HEK293T (cell line): ENCODE data around the gene NHSL1.

Source experiments
- CTCF ChIA-PET: fragments of 350-600 bp; formaldehyde crosslinking; extraction: SDS; loops from one replicate; lab custom pipeline; 2021; ENCODE audit warnings: antibody characterized with exemption, inconsistent platforms; lab: Yijun Ruan, JAX
- POLR2A ChIA-PET: fragments of 350-600 bp; formaldehyde crosslinking; extraction: SDS; loops from one replicate; lab custom pipeline; 2020; ENCODE audit warnings: antibody characterized with exemption, inconsistent platforms; lab: Yijun Ruan, JAX
- DNase-seq: peaks from one replicate; pipeline ENCODE4 v3.0.0; 2012; ENCODE audit warnings: mixed read lengths; ENCODE audit errors: extremely low spot score
- ARNT ChIP-seq: fragments of 450-650 bp; IDR thresholded peaks from 2 replicates; pipeline ENCODE4 v1.6.1; 2017; ENCODE audit warnings: mild to moderate bottlenecking
- BHLHE40 ChIP-seq: fragments of 450-650 bp; IDR thresholded peaks from 2 replicates; pipeline ENCODE4 v1.6.1; 2016; ENCODE audit warnings: mild to moderate bottlenecking, moderate library complexity, borderline replicate concordance
- CTBP1 ChIP-seq: fragments of 450-650 bp; IDR thresholded peaks from 2 replicates; pipeline ENCODE4 v1.6.1; 2016; ENCODE audit warnings: borderline replicate concordance
- ELF4 ChIP-seq: fragments of 450-650 bp; IDR thresholded peaks from 2 replicates; pipeline ENCODE4 v1.6.1; 2017; ENCODE audit warnings: antibody characterized with exemption
- FOXA1 ChIP-seq: fragments of 450-650 bp; IDR thresholded peaks from 2 replicates; pipeline ENCODE4 v1.6.1; 2016; ENCODE audit warnings: mild to moderate bottlenecking
- FOXK2 ChIP-seq: fragments of 450-650 bp; IDR thresholded peaks from 2 replicates; pipeline ENCODE4 v1.6.1; 2016; ENCODE audit warnings: mild to moderate bottlenecking
- FOXM1 ChIP-seq: fragments of 450-650 bp; IDR thresholded peaks from 2 replicates; pipeline ENCODE4 v1.6.1; 2017; ENCODE audit warnings: mild to moderate bottlenecking, borderline replicate concordance
- HDGF ChIP-seq: fragments of 450-650 bp; IDR thresholded peaks from 2 replicates; pipeline ENCODE4 v1.6.1; 2017; ENCODE audit warnings: antibody characterized with exemption, borderline replicate concordance
- L3MBTL2 ChIP-seq: fragments of 450-650 bp; conservative IDR thresholded peaks from 2 replicates; pipeline ENCODE4 v1.6.1; 2016; ENCODE audit warnings: mild to moderate bottlenecking
- LEF1 ChIP-seq: fragments of 450-650 bp; IDR thresholded peaks from 2 replicates; pipeline ENCODE4 v1.6.1; 2017; ENCODE audit warnings: mild to moderate bottlenecking, borderline replicate concordance
- NFRKB ChIP-seq: fragments of 450-650 bp; IDR thresholded peaks from 2 replicates; pipeline ENCODE4 v1.6.1; 2016; ENCODE audit warnings: mild to moderate bottlenecking, moderate library complexity
- SP1 ChIP-seq: fragments of 450-650 bp; IDR thresholded peaks from 2 replicates; pipeline ENCODE4 v1.6.1; 2017
- SUZ12 ChIP-seq: fragments of 450-650 bp; IDR thresholded peaks from 2 replicates; pipeline ENCODE4 v1.6.1; 2016; ENCODE audit warnings: mild to moderate bottlenecking
- TARDBP ChIP-seq: fragments of 450-650 bp; IDR thresholded peaks from 2 replicates; pipeline ENCODE4 v1.6.1; 2016
- ZNF384 ChIP-seq: fragments of 450-650 bp; IDR thresholded peaks from 2 replicates; pipeline ENCODE4 v1.6.1; 2016
- TF ChIP-seq, protein P1 (sequence below): fragments of 450-650 bp; IDR thresholded peaks from 2 replicates; pipeline ENCODE4 v1.6.1; 2016

Gene NHSL1

GRCh38 chr6:138487102-138487604, 12.1 kb downstream of the NHSL1 start:
- ChIA-PET POLR2A (interaction anchor here (0.9 to 1.0 kb wide), 2 partner anchors 11 to 18 kb away, joined by 3 read pairs; no protein-coding TSS in a partner anchor), CTCF (interaction anchor here (0.8 kb wide), 1 partner anchor 8 kb away, joined by 3 read pairs; no protein-coding TSS in a partner anchor)
- TF ChIP-seq NFRKB, result no peak
- no peak for TF ChIP-seq TARDBP
- no peak for TF ChIP-seq ARNT
- no peak for TF ChIP-seq SP1
- TF ChIP-seq ELF4, result no peak
- no peak for TF ChIP-seq BHLHE40
- no peak for TF ChIP-seq SUZ12
- no peak for TF ChIP-seq FOXM1
- TF ChIP-seq FOXK2, result no peak
- TF ChIP-seq ZNF384, result no peak
- no peak for TF ChIP-seq L3MBTL2
- TF ChIP-seq, protein P1, sequence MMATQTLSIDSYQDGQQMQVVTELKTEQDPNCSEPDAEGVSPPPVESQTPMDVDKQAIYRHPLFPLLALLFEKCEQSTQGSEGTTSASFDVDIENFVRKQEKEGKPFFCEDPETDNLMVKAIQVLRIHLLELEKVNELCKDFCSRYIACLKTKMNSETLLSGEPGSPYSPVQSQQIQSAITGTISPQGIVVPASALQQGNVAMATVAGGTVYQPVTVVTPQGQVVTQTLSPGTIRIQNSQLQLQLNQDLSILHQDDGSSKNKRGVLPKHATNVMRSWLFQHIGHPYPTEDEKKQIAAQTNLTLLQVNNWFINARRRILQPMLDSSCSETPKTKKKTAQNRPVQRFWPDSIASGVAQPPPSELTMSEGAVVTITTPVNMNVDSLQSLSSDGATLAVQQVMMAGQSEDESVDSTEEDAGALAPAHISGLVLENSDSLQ, result no peak
- TF ChIP-seq CTBP1, result no peak
- no peak for TF ChIP-seq HDGF
- TF ChIP-seq LEF1, result no peak
- no peak for DNase-seq

- DNase-seq, result no peak
- ChIA-PET CTCF (no interaction called here), POLR2A (interaction anchor here (1.0 kb wide), 1 partner anchor 12 kb away, joined by 3 read pairs; no protein-coding TSS in a partner anchor)
- TF ChIP-seq L3MBTL2, result no peak
- no peak for TF ChIP-seq SP1
- TF ChIP-seq TARDBP, result no peak
- TF ChIP-seq HDGF, result no peak
- no peak for TF ChIP-seq FOXA1
- no peak for TF ChIP-seq ELF4
- no peak for TF ChIP-seq SUZ12
- no peak for TF ChIP-seq FOXM1
Observed at GRCh38 chr6:138486249-138487101, 12.8 kb downstream of the NHSL1 start.

DNA sequence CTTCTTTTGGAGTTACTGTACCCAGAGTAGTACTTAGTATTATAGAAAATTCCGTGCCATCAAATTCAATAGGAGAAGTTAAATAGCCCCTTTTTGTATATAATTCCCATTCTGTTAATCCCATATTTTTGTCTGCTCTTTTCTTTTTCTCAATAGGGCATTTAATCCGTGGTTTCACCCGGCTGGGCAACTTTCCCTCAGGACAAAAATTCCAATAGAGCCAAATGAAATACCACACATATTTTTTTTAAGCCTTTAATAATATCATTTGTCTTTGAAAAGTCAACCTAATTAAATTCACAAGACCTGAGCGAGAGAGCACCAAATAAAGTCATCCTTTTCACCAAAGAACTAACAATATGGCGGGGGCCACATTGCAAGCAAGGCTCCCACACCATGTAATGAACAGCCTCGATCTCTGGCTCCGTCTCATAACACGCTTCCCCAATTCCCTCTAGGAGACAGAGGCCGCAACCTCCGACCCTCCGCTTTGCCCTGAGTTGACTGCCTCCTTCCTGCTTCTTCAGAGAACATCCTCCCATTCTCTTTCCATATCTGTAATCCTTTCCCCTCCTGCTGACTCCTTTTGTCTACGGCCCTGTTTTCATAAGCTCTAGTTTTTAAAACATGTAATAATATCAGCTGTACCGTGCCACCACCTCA, 13.6 kb downstream of the NHSL1 start:
- DNase-seq, result no peak
- ChIA-PET CTCF (no interaction called here), POLR2A (no interaction called here)
- no peak for TF ChIP-seq FOXA1
- TF ChIP-seq, protein P1, result no peak
- TF ChIP-seq NFRKB, result no peak
- TF ChIP-seq ZNF384, result no peak; the same call in 1 of the 2 replicates
- TF ChIP-seq L3MBTL2, result no peak
- no peak for TF ChIP-seq HDGF
- TF ChIP-seq FOXK2, result no peak
- no peak for TF ChIP-seq CTBP1
- TF ChIP-seq SP1, result no peak
- TF ChIP-seq FOXM1, result no peak
- TF ChIP-seq TARDBP, result no peak

DNA sequence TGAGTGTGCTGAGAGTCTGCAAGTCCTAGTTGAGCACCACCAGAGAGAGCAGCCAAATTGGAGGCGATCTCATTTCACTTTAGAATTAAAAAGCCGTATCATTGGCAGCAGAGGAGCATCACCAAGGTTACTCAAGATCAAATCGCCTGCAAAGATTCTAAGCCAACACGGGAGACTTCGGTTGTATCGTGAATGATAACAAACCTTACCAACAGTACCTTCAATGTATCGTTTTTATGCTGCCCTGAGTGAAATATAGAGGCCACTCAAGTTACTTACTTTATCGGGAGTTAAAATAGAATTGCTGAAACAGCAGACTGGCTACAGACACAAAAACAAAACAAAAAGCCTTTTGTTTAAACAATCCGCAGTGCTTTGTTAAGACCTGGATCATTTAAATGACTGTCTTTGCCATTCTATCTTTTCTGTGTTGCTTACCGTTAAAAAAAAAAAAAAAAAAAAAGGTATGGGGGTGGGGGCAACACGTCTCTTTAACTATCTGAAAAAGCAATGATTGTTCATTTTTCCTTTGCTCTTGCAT, 14.2 kb downstream of the NHSL1 start:
- no peak for DNase-seq
- ChIA-PET CTCF (no interaction called here), POLR2A (no interaction called here)
- TF ChIP-seq, protein P1, result 0 out of 2 replicates have a peak, but pooled peaks have one; percentile 5
- TF ChIP-seq FOXM1 (no peak), ZNF384 (peak; percentile 68)

GRCh38 chr6:138484018-138484731, 15.1 kb downstream of the NHSL1 start:
- TF ChIP-seq CTBP1 (no peak), ELF4 (no peak), LEF1 (no peak), SUZ12 (no peak), NFRKB (no peak), FOXM1 (no peak), BHLHE40 (no peak)
- DNase-seq, result no peak
- CTCF ChIA-PET, result no interaction called here
- POLR2A ChIA-PET, result no interaction called here
